NCI-H2029 (cell line): ENCODE results near the gene RPUSD2.
"Not testable (repeated sequence)": the region's sequence is repeated elsewhere in the genome, so short reads cannot be mapped to it uniquely, and the experiment has no call there.

Source experiments
- DNase-seq: peaks from one replicate; lab custom pipeline; 2025; lab: John Stamatoyannopoulos, UW

Gene RPUSD2

GRCh38 chr15:40565333-40566238 lies 3.5 kb upstream of the RPUSD2 start:
- no peak for DNase-seq

- no peak for DNase-seq
Measured at GRCh38 chr15:40567111-40567510, 2.0 kb upstream of the RPUSD2 start.

GRCh38 chr15:40575113-40575512 lies 6.0 kb downstream of the RPUSD2 start:
- no peak for DNase-seq

GRCh38 chr15:40576914-40577313 lies 7.8 kb downstream of the RPUSD2 start:
- not testable (repeated sequence) for DNase-seq

GRCh38 chr15:40578892-40579291 lies 9.8 kb downstream of the RPUSD2 start:
- no peak for DNase-seq

GRCh38 chr15:40581796-40582195 lies 12.7 kb downstream of the RPUSD2 start:
- DNase-seq: not testable (repeated sequence)

GRCh38 chr15:40582726-40583246 lies 13.7 kb downstream of the RPUSD2 start:
- peak; percentile 20 for DNase-seq

- DNase-seq: no peak
Measured at GRCh38 chr15:40584191-40584590, 15.1 kb downstream of the RPUSD2 start.

- DNase-seq: no peak
Measured at GRCh38 chr15:40590667-40591050, 21.6 kb downstream of the RPUSD2 start.

- no peak for DNase-seq
Measured at GRCh38 chr15:40591389-40591788, 22.3 kb downstream of the RPUSD2 start.

GRCh38 chr15:40593165-40593564 lies 24.1 kb downstream of the RPUSD2 start:
- DNase-seq: no peak

GRCh38 chr15:40593588-40594428 lies 24.7 kb downstream of the RPUSD2 start, which contains the start of gene KNL1:
KNL1 (plus strand) TSS chr15:40594249; CDS start chr15:40602932, 8,683 bp downstream.
- DNase-seq: peak; percentile 71

- DNase-seq: no peak
Measured at GRCh38 chr15:40594429-40594836, 25.3 kb downstream of the RPUSD2 start.

- no peak for DNase-seq
Measured at GRCh38 chr15:40595219-40595618, 26.1 kb downstream of the RPUSD2 start.

GRCh38 chr15:40595773-40596172 lies 26.7 kb downstream of the RPUSD2 start:
- DNase-seq: no peak

- DNase-seq: no peak
Measured at GRCh38 chr15:40597024-40597423, 27.9 kb downstream of the RPUSD2 start.

- DNase-seq: no peak
Measured at GRCh38 chr15:40598126-40598525, 29.0 kb downstream of the RPUSD2 start.

GRCh38 chr15:40598672-40599071 lies 29.6 kb downstream of the RPUSD2 start:
- DNase-seq: no peak

- no peak for DNase-seq
Measured at GRCh38 chr15:40600956-40601355, 31.9 kb downstream of the RPUSD2 start.

GRCh38 chr15:40603935-40604334 lies 34.8 kb downstream of the RPUSD2 start:
- no peak for DNase-seq

GRCh38 chr15:40613080-40613479 lies 44.0 kb downstream of the RPUSD2 start:
- no peak for DNase-seq

- DNase-seq: no peak
Measured at GRCh38 chr15:40618023-40618422, 48.9 kb downstream of the RPUSD2 start.

- no peak for DNase-seq
Measured at GRCh38 chr15:40618906-40619305, 49.8 kb downstream of the RPUSD2 start.
